SK-N-SH (cell line): ENCODE data around the gene HRH1.

ENCODE experiments used
- CTCF ChIP-seq: fragments of 200-600 bp; sonication (generic); IDR thresholded peaks from 2 replicates; pipeline ENCODE4 v1.6.1; 2017; ENCODE audit warnings: antibody characterized with exemption, mild to moderate bottlenecking, moderate library complexity
- EP300 ChIP-seq, 2 experiments: IDR thresholded peaks; 2 replicates each; pipeline versions ENCODE4 v1.4.0 to v1.6.1; 2012; ENCODE audit warnings: borderline replicate concordance in 1 of 2, low read depth in 1 of 2, low read length in 1 of 2
- EZH2phosphoT487 ChIP-seq: fragments of 200-600 bp; sonication (generic); IDR thresholded peaks from 2 replicates; pipeline ENCODE4 v1.6.1; 2017; ENCODE audit warnings: low read depth, mixed run types, mild to moderate bottlenecking, antibody characterized with exemption, moderate library complexity, borderline replicate concordance
- FOXJ3 ChIP-seq: sonication (generic); formaldehyde crosslinking; IDR thresholded peaks from 2 replicates; pipeline ENCODE4 v1.5.1; 2020; ENCODE audit warnings: mild to moderate bottlenecking, missing genetic modification reagents
- MXI1 ChIP-seq: IDR thresholded peaks from 2 replicates; pipeline ENCODE4 v1.6.1; 2012; ENCODE audit warnings: mild to moderate bottlenecking, low read depth, low read length, improper control_type of control experiment
- RCOR1 ChIP-seq: fragments of 150-350 bp; IDR thresholded peaks from 2 replicates; pipeline ENCODE4 v1.6.1; 2017; ENCODE audit warnings: antibody characterized with exemption, low read length
- RFX5 ChIP-seq: IDR thresholded peaks from 2 replicates; pipeline ENCODE4 v1.6.1; 2012; ENCODE audit warnings: mild to moderate bottlenecking, improper control_type of control experiment, low read length
- SIN3A ChIP-seq: IDR thresholded peaks from 2 replicates; pipeline ENCODE4 v1.6.1; 2012; ENCODE audit warnings: low read depth, mild to moderate bottlenecking, low read length, moderate library complexity, borderline replicate concordance
- TAF1 ChIP-seq: IDR thresholded peaks from 2 replicates; pipeline ENCODE4 v1.6.1; 2012; ENCODE audit warnings: low read depth, mild to moderate bottlenecking, low read length, moderate library complexity, borderline replicate concordance
- TCF12 ChIP-seq: IDR thresholded peaks from 2 replicates; pipeline ENCODE4 v1.4.0; 2012
- USF1 ChIP-seq: IDR thresholded peaks from 2 replicates; pipeline ENCODE4 v1.4.0; 2012; ENCODE audit warnings: low read depth, borderline replicate concordance
- USF2 ChIP-seq: fragments of 150-350 bp; IDR thresholded peaks from 2 replicates; pipeline ENCODE4 v1.6.1; 2017; ENCODE audit warnings: antibody characterized with exemption, low read length, low read depth, borderline replicate concordance
- YY1 ChIP-seq: IDR thresholded peaks from 2 replicates; pipeline ENCODE4 v1.4.0; 2012; ENCODE audit warnings: low read depth, mild to moderate bottlenecking
- TF ChIP-seq, protein P1 (sequence below): IDR thresholded peaks from 2 replicates; pipeline ENCODE4 v1.4.0; 2012; ENCODE audit warnings: low read depth

- TF ChIP-seq CTCF (no peak), USF2 (no peak), FOXJ3 (CRISPR knock-in tag) (no peak), EZH2phosphoT487 (no peak), RFX5 (no peak), RCOR1 (no peak), USF1 (no peak), SIN3A (no peak), MXI1 (no peak), TCF12 (no peak), YY1 (no peak), EP300 (IDR thresholded peaks at IDR 0.05; ENCODE audit: borderline replicate concordance in 1 of 2, low read depth in 1 of 2, low read length in 1 of 2) (no peak), TAF1 (no peak)
- TF ChIP-seq, protein P1, sequence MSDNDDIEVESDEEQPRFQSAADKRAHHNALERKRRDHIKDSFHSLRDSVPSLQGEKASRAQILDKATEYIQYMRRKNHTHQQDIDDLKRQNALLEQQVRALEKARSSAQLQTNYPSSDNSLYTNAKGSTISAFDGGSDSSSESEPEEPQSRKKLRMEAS = no peak
These were observed 13.3 kb downstream of the HRH1 start for GRCh38 chr3:11167590-11167989.
